NCI-H2196 (cell line): ENCODE data around the gene PIEZO2.
A peak's percentile ranks its signal among the peaks of the same experiment; 100 is the strongest.
"Not testable (repeated sequence)": the region's sequence is repeated elsewhere in the genome, so short reads cannot be mapped to it uniquely, and the experiment has no call there.

Experiments used
- DNase-seq: peaks from one replicate; lab custom pipeline; 2025; ENCODE audit not compliant: unreplicated experiment; lab: John Stamatoyannopoulos, UW

The PIEZO2 gene

GRCh38 chr18:11150271-11150615 lies 874 bp upstream of the PIEZO2 start:
- no peak for DNase-seq

DNA sequence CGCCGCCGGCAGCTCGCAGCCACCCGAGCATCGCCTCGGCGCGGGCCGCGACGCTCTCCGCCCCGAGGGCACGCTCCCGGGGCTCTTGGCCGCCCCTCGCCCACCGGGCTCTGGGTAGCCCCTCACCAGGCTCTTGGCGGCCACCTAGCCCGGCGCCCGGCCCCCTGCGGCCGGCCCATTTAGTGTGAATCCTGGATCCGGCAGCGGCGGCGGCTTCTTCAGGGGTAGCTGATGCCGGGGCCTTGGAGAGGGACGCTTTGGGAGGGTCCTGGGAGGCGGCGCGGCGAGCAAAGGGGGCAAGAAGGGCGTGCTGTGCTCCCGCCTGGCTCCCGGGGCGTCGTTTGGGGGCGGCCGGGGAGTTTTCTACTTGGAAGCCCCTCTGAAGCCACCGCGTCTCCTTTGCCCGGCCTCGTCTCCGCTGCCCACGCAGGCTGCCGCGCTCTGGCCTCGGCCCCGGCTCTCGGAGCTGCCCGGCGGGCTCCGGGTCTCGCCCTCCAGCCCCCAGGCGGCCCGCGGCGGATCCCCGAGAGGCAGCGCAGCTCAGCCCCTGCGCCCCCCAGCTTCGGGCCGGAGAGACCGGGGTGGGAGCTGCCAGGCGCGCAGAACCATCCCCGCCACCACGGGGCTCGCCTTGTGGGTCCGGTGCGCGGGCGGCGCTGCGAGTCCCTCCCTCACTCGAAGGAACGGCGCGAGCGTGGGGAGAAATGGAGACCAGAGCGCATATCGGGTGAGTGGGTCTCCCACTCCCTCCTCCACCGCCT lies 509 bp downstream of the PIEZO2 start:
- DNase-seq, result no peak

- no peak for DNase-seq
These were observed 1.2 kb downstream of the PIEZO2 start for GRCh38 chr18:11147962-11148679.

- no peak for DNase-seq
These were observed 1.9 kb downstream of the PIEZO2 start for GRCh38 chr18:11147371-11147951.

DNA sequence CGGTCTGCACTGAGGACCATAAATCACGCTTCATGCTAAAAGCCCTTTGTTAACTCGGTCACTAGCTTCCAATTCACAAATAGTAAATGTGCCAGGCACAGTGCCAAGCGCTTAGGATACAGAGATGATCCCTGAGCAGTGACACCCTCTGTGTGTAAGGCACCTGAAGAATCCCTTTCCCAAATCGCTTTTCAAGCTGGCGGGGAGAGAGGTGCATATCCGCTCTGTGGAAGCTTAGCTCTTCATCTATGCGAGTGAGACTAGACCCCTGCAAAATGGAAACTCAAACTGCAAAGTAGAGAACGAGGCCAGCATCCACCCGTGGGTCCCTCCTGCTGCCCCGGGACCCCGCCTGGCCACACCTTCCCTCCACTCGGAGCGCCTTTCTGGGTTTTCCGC lies 2.4 kb downstream of the PIEZO2 start:
- DNase-seq, result no peak

DNA sequence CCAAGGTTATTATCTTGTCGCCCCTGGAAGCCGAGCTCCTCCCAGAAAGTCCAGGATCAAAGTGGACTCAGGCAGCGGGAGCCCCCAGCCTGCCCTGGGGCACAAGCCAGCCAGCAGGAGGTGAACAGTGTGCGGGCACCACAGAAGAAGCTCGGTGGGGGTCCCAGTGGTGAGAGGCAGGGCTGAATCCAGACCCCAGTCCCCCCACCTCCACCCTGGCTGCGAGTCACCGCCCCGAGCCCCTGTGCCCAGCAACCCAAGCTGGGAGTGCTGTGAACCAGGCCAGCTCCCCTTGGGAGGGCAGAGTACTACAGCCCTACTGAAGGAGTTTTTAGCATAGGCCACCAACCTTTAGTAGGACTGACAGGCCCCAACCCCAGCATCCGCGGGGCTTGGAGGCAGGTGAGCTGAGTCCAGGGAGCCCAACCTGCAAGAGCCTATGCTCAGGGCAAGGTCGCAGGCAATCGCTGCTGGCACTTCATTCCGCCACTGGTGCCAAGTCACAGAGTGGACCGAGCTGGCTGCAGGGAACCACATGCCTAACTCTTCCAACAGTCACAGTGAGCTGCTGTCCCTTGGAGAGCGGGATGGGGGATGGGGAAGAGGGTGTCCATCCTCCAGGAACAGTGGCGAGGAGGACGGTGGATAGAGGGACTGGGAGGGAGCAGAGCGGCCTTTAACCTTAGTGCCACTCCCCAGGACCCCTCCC lies 3.0 kb downstream of the PIEZO2 start:
- no peak for DNase-seq

GRCh38 chr18:11145413-11146191 lies 3.8 kb downstream of the PIEZO2 start:
- no peak for DNase-seq

- no peak for DNase-seq
These were observed 12.0 kb downstream of the PIEZO2 start for GRCh38 chr18:11137400-11137799.

- no peak for DNase-seq
These were observed 13.1 kb downstream of the PIEZO2 start for GRCh38 chr18:11136241-11136640.

GRCh38 chr18:11134940-11135339 lies 14.4 kb downstream of the PIEZO2 start:
- no peak for DNase-seq

DNA sequence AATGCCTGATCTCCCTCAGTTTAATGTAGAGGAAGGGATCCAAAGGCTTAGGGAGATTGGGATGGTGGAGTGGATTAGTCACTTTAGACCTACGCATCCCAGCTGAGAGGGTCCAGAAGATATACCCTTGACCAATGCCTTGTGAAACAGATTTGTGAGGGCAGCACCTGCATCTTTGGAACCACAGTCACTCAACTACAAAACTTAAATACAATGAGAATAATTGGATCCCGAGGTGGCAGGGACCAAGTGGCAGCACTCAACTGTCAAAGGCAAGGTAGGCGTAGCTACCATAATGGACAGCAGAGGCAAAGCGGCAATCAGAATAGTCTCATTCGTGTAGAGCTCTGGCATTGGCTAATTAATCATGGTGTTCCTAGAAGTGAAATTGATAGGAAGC lies 20.3 kb downstream of the PIEZO2 start:
- not testable (repeated sequence) for DNase-seq

- DNase-seq, result no peak
These were observed 23.7 kb downstream of the PIEZO2 start for GRCh38 chr18:11125492-11126315.

DNA sequence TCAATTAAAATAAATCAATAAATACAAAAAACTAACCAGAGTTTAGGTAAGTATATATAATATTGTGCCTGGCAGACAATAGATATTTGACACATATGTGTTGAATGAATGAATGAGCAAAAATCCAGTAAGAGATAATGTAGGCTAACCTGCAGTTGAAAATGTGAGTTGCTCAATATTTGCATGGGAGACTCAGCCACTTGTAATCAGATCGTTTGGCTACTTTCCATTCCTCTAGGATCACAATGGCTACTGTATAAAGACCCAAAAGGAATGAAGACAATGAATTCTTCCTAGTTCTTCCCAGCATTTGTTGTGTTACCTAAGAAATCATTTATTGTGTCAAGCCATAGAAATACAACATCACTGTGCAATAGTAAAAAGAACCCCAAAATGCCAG lies 25.3 kb downstream of the PIEZO2 start:
- peak; percentile 28 for DNase-seq

GRCh38 chr18:11121443-11121849 lies 27.9 kb downstream of the PIEZO2 start:
- peak; percentile 25 for DNase-seq

DNA sequence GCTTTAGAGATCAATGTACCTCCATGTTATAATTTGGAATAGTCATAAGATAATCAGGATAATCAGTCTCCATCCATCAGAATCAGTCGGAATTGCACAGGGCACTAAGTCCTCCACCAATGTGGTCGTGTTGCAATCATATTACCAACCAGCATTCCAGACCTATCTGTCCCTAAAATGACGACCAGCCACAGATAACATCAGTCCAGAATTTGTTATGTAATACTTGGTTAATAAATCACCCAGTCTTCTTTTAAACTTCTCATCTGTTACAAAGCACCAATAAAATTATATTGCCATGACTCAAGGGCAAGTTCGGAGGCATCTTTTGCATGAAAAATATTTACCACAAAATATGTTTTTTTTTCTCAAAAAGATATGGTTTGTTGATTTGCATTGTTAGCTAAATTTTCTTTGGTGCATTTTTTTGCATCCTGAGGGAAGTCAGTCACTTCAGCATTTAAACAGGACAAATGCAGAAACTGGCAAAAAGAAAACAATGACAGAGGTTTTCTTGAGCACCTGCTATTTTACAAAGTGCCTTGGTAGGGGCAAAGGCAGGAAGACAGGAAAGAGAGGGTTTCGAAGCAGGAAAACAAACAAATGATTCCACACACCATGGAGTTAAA lies 29.3 kb downstream of the PIEZO2 start:
- DNase-seq, result no peak

DNA sequence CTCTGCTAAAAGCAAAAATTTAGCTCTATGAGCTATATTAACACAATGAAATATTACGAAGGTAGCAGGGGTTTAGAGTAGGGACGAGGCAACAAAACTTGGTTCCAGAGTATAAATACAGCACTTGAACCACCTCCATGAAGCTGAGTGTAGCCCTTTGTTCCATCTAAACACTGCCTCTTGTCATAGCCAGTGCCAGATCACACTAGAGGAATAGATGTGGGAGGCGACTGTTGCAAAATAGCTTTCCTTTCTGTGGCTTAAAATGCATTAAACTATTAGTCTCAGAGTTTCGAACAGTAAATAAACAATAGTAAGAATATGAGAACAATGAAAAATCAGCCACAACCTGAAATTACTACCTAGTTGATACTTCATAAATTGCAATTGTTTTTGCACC lies 29.8 kb downstream of the PIEZO2 start:
- no peak for DNase-seq

- no peak for DNase-seq
These were observed 31.2 kb downstream of the PIEZO2 start for GRCh38 chr18:11118051-11118766.

DNA sequence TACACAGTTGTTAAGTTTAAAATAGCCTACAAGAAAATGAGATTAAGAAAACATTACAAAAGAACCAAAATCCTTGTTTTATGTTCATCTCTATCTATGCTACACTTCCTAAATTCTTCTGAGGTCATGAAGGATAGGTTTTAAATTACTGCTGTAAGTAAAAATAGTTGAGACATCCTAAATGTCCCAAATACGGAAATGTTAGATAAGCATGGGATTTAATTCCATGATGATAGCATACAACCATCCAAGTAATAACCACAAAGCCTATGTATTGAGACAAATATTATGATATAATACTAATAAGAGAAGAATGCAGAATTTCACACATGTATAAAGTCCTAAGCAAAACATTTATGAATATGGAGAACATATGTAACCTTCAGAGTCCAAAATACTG lies 34.1 kb downstream of the PIEZO2 start:
- no peak for DNase-seq

- no peak for DNase-seq
These were observed 34.7 kb downstream of the PIEZO2 start for GRCh38 chr18:11114653-11115052.
